SJSA1 (cell line): ENCODE results near the gene SLAMF9. TPM values are rescaled to one million over a fixed set of nuclear protein-coding genes. Genes with fewer than 3 reads are reported as not detected.

ENCODE experiments used
- DNase-seq, 2 experiments: peaks; one replicate each; pipeline ENCODE4 v3.0.0-alpha.2; 2015 to 2020; ENCODE audit warnings: low spot score in 2 of 2, low read depth in 1 of 2
- H3K27ac ChIP-seq: fragments of 250-450 bp; sonication (Bioruptor Pico); 2 replicates; pipeline ENCODE4 v1.5.1; 2020; ENCODE audit warnings: mild to moderate bottlenecking, moderate library complexity
- H3K27me3 ChIP-seq: fragments of 250-450 bp; sonication (Bioruptor Pico); replicated peaks from 2 replicates; pipeline ENCODE4 v1.5.1; 2020; ENCODE audit warnings: mild to moderate bottlenecking, moderate library complexity
- H3K36me3 ChIP-seq: fragments of 250-450 bp; sonication (Bioruptor Pico); 2 replicates; pipeline ENCODE4 v1.5.1; 2020; ENCODE audit warnings: mild to moderate bottlenecking
- H3K4me1 ChIP-seq: fragments of 250-450 bp; sonication (Bioruptor Pico); replicated peaks from 2 replicates; pipeline ENCODE4 v1.6.1; 2021; ENCODE audit warnings: mild to moderate bottlenecking
- H3K4me3 ChIP-seq: fragments of 250-450 bp; sonication (Bioruptor Pico); 2 replicates; pipeline ENCODE4 v1.5.1; 2020; ENCODE audit warnings: mild to moderate bottlenecking
- H3K9me3 ChIP-seq: fragments of 250-450 bp; sonication (Bioruptor Pico); replicated peaks from 2 replicates; pipeline ENCODE4 v1.5.1; 2020; ENCODE audit warnings: mild to moderate bottlenecking
- total RNA-seq: library from RNA; depleted of rRNA; stranded (reverse); fragments of >200 nt; shearing (Covaris generic); gene quantifications from 2 replicates; pipeline ENCODE4 v1.2.3, GENCODE V29; 2014

Gene SLAMF9
- total RNA-seq, 1 experiment from 2014 or later = not detected

- Histone ChIP-seq H3K36me3 (no peaks in the 10 kb centered on the region), H3K27me3 (peaks cover 15% of the 10 kb centered on the region), H3K4me1 (no peaks in the 10 kb centered on the region), H3K4me3 (no peak overlapping the region), H3K9me3 (peaks cover 10% of the 10 kb centered on the region; the same call in 1 of the 2 replicates), H3K27ac (no peak overlapping the region)
- DNase-seq = no peak
These were observed 31.4 kb upstream of the SLAMF9 start for GRCh38 chr1:159985473-159985872.

- Histone ChIP-seq H3K4me3 (no peak overlapping the region), H3K27me3 (peaks cover 15% of the 10 kb centered on the region), H3K36me3 (no peaks in the 10 kb centered on the region), H3K4me1 (no peaks in the 10 kb centered on the region), H3K9me3 (peaks cover 12% of the 10 kb centered on the region; the same call in 1 of the 2 replicates), H3K27ac (no peak overlapping the region)
- DNase-seq = peak in 1 of 2 experiments; percentile 17
These were observed 29.6 kb upstream of the SLAMF9 start for GRCh38 chr1:159983681-159984080.

- Histone ChIP-seq H3K27ac (no peak overlapping the region), H3K36me3 (no peaks in the 10 kb centered on the region), H3K4me1 (no peaks in the 10 kb centered on the region), H3K9me3 (peaks cover 12% of the 10 kb centered on the region; the same call in 1 of the 2 replicates), H3K27me3 (peaks cover 16% of the 10 kb centered on the region), H3K4me3 (no peak overlapping the region)
- DNase-seq = peak in 1 of 2 experiments; percentile 11
These were observed 28.2 kb upstream of the SLAMF9 start for GRCh38 chr1:159982280-159982679.

GRCh38 chr1:159981351-159982055 is 27.5 kb upstream of the SLAMF9 start:
- H3K27ac ChIP-seq = no peak overlapping the region
- peak in 1 of 2 experiments; percentile 30 for DNase-seq
- H3K36me3 ChIP-seq = no peaks in the 10 kb centered on the region
- no peaks in the 10 kb centered on the region for H3K4me1 ChIP-seq
- peaks cover 20% of the 10 kb centered on the region for H3K27me3 ChIP-seq
- no peak overlapping the region for H3K4me3 ChIP-seq
- H3K9me3 ChIP-seq = peaks cover 12% of the 10 kb centered on the region; the same call in 1 of the 2 replicates

- peaks cover 12% of the 10 kb centered on the region; the same call in 1 of the 2 replicates for H3K9me3 ChIP-seq
- no peaks in the 10 kb centered on the region for H3K4me1 ChIP-seq
- H3K27ac ChIP-seq = no peak overlapping the region
- DNase-seq = peak in 1 of 2 experiments; percentile 12
- no peak overlapping the region for H3K4me3 ChIP-seq
- no peaks in the 10 kb centered on the region for H3K36me3 ChIP-seq
- peaks cover 22% of the 10 kb centered on the region for H3K27me3 ChIP-seq
These were observed 26.7 kb upstream of the SLAMF9 start for GRCh38 chr1:159980786-159981185.

- peak in 1 of 2 experiments; percentile 38 for DNase-seq
- Histone ChIP-seq H3K9me3 (peaks cover 12% of the 10 kb centered on the region; the same call in 1 of the 2 replicates), H3K4me1 (no peaks in the 10 kb centered on the region), H3K27me3 (peaks cover 27% of the 10 kb centered on the region), H3K36me3 (no peaks in the 10 kb centered on the region), H3K4me3 (no peak overlapping the region), H3K27ac (no peak overlapping the region)
These were observed 26.0 kb upstream of the SLAMF9 start for GRCh38 chr1:159980076-159980475.

GRCh38 chr1:159979257-159979656 is 25.2 kb upstream of the SLAMF9 start:
- no peak overlapping the region for H3K4me3 ChIP-seq
- no peak for DNase-seq
- peaks cover 25% of the 10 kb centered on the region for H3K27me3 ChIP-seq
- no peaks in the 10 kb centered on the region for H3K36me3 ChIP-seq
- no peak overlapping the region for H3K27ac ChIP-seq
- peaks cover 12% of the 10 kb centered on the region; the same call in 1 of the 2 replicates for H3K9me3 ChIP-seq
- H3K4me1 ChIP-seq = no peaks in the 10 kb centered on the region

- no peaks in the 10 kb centered on the region for H3K4me1 ChIP-seq
- DNase-seq = no peak
- H3K9me3 ChIP-seq = 0 out of 2 replicates have a peak, but pooled peaks cover 4% of the 10 kb centered on the region
- H3K27ac ChIP-seq = no peak overlapping the region
- H3K36me3 ChIP-seq = no peaks in the 10 kb centered on the region
- peaks cover 19% of the 10 kb centered on the region for H3K27me3 ChIP-seq
- H3K4me3 ChIP-seq = no peak overlapping the region
These were observed 24.0 kb upstream of the SLAMF9 start for GRCh38 chr1:159978107-159978398.

GRCh38 chr1:159977364-159978106 is 23.5 kb upstream of the SLAMF9 start:
- H3K4me1 ChIP-seq = no peaks in the 10 kb centered on the region
- H3K27ac ChIP-seq = no peak overlapping the region
- H3K9me3 ChIP-seq = 0 out of 2 replicates have a peak, but pooled peaks cover 4% of the 10 kb centered on the region
- no peaks in the 10 kb centered on the region for H3K36me3 ChIP-seq
- DNase-seq = peak in 1 of 2 experiments; percentile 27
- H3K27me3 ChIP-seq = peaks cover 19% of the 10 kb centered on the region
- H3K4me3 ChIP-seq = no peak overlapping the region

- H3K27ac ChIP-seq = no peak overlapping the region
- no peak overlapping the region for H3K4me3 ChIP-seq
- peaks cover 26% of the 10 kb centered on the region for H3K27me3 ChIP-seq
- H3K36me3 ChIP-seq = no peaks in the 10 kb centered on the region
- 0 out of 2 replicates have a peak, but pooled peaks cover 2% of the 10 kb centered on the region for H3K9me3 ChIP-seq
- no peak for DNase-seq
- no peaks in the 10 kb centered on the region for H3K4me1 ChIP-seq
These were observed 20.4 kb upstream of the SLAMF9 start for GRCh38 chr1:159974350-159974965.

GRCh38 chr1:159973350-159973940 is 19.4 kb upstream of the SLAMF9 start:
- DNase-seq = no peak
- Histone ChIP-seq H3K27me3 (peaks cover 22% of the 10 kb centered on the region), H3K36me3 (no peaks in the 10 kb centered on the region)

GRCh38 chr1:159972443-159973205 is 18.6 kb upstream of the SLAMF9 start:
- Histone ChIP-seq H3K9me3 (no peaks in the 10 kb centered on the region), H3K4me1 (no peaks in the 10 kb centered on the region), H3K4me3 (no peak overlapping the region), H3K27me3 (peaks cover 22% of the 10 kb centered on the region), H3K36me3 (no peaks in the 10 kb centered on the region), H3K27ac (no peak overlapping the region)
- no peak for DNase-seq

More at GRCh38 chr1:159973350-159973940, 19.4 kb upstream of the SLAMF9 start:
- Histone ChIP-seq H3K4me1 (no peaks in the 10 kb centered on the region), H3K9me3 (no peaks in the 10 kb centered on the region), H3K27ac (no peak overlapping the region), H3K4me3 (no peak overlapping the region)

- H3K36me3 ChIP-seq = no peaks in the 10 kb centered on the region
- no peaks in the 10 kb centered on the region for H3K9me3 ChIP-seq
- H3K27me3 ChIP-seq = peaks cover 30% of the 10 kb centered on the region
- H3K27ac ChIP-seq = no peak overlapping the region
- no peak overlapping the region for H3K4me3 ChIP-seq
- DNase-seq = no peak
- no peaks in the 10 kb centered on the region for H3K4me1 ChIP-seq
These were observed 16.9 kb upstream of the SLAMF9 start for GRCh38 chr1:159970932-159971342.
